ENCODE data around the gene SLC2A4. TPM values are rescaled to one million over a fixed set of nuclear protein-coding genes. Genes with fewer than 3 reads are reported as not detected.
A peak's percentile ranks its signal among the peaks of the same experiment; 100 is the strongest.
"Not testable (repeated sequence)": the region's sequence is repeated elsewhere in the genome, so short reads cannot be mapped to it uniquely, and the experiment has no call there.

The SLC2A4 gene
- polyA plus RNA-seq, 6 donors from 2014 or later = not detected

GRCh38 chr17:7328840-7329373 lies 47.4 kb downstream of the SLC2A4 start, which contains the start of gene NEURL4:
TSS of gene NEURL4 (minus strand) at chr17:7329335. CDS start at chr17:7329312, 23 bp downstream.
- Mint-ChIP-seq H3K4me3 (peak within 1 kb of the TSS; percentile 87 to 99 (median 96)), H3K27me3 (no peaks in the 10 kb centered on the region), H3K4me1 (peaks cover 42 to 54% (median 53%) of the 10 kb centered on the region in 3 donors), H3K9me3 (no peaks in the 10 kb centered on the region), H3K36me3 (no peaks in the 10 kb centered on the region), H3K27ac (peak within 1 kb of the TSS; percentile 93 to 98 (median 96))
- ATAC-seq (ENCODE audit: low read depth in 2 of 2) (peak; percentile 11 to 14), DNase-seq (no peak)

DNA sequence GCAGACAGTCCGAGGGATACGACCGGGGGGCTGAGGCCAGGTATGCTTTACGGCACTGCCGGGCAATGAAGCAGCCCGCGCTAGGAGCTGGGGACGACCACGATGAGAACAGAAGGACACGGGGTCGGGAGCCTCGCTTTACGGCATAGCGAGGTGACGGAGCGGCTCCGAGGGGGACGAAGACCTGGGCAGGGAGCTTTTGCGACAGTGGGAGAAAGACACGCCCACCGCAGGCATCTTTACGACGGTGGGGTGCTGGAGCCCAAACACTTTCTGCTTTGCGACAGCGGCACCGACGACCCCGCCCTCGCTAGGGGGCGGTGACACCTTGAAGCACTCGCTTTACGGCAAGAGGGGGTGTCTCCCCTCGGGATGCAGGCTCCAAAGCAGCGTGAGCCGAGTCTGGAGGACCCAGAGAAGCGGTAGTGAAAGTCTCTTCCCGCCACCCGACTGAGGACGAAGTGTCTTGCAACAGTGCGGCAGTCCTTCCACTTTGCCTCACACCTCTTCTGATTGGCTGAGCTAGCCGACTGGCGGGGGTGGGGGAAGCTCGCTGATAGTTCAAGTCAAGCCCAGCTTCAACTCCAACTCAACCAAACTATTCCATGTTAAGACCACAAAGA lies 48.0 kb downstream of the SLC2A4 start:
- Mint-ChIP-seq H3K9me3 (no peaks in the 10 kb centered on the region), H3K27ac (peak overlapping the region; percentile 93 to 98 (median 96)), H3K4me3 (peak overlapping the region; percentile 87 to 99 (median 96)), H3K4me1 (peaks cover 39 to 53% (median 52%) of the 10 kb centered on the region in 3 donors), H3K27me3 (no peaks in the 10 kb centered on the region), H3K36me3 (no peaks in the 10 kb centered on the region)
- ATAC-seq (ENCODE audit: low read depth in 2 of 2) (peak; percentile 67 to 71), DNase-seq (peak; percentile 98)

DNA sequence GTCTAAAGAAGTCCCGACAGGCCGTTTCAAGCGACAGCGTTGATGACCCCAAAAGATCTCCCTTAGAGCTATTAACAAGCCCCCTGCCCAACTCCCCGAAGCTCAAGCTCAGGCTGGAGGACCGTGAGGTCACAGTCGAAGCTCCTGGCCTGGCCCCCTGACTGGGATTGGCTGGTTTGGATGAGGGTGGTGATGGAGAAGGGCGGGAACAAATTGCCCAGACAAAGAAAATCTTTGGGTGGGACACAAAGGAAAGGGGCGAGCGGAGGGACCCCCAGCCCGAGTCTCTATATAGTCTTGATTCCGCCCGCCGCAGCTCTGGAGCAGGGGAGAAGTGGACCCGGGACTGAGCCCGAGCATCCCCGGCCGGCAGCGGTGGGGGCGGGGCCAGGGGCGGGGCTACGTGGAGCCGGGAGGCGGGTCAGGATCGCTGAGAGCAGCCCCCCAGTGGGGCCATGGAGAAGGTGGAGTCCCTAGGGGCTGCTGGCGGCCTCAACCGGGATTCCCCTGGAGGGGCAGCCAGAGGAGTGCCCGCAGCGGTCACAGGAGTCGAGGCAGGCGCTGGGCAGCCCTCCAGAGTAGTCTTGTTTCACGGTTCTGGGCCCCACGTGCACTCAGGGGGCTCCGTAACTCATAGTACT lies 48.6 kb downstream of the SLC2A4 start:
- no peaks in the 10 kb centered on the region for H3K9me3 Mint-ChIP-seq
- H3K27me3 Mint-ChIP-seq = no peaks in the 10 kb centered on the region
- DNase-seq (peak; percentile 84), ATAC-seq (ENCODE audit: low read depth in 2 of 2) (peak; percentile 57 to 62)
- H3K4me1 Mint-ChIP-seq = peaks cover 40 to 56% (median 55%) of the 10 kb centered on the region in 3 donors
- H3K27ac Mint-ChIP-seq = peak overlapping the region; percentile 93 to 98 (median 96)
- no peaks in the 10 kb centered on the region for H3K36me3 Mint-ChIP-seq
- peak overlapping the region; percentile 87 to 99 (median 96) for H3K4me3 Mint-ChIP-seq

DNA sequence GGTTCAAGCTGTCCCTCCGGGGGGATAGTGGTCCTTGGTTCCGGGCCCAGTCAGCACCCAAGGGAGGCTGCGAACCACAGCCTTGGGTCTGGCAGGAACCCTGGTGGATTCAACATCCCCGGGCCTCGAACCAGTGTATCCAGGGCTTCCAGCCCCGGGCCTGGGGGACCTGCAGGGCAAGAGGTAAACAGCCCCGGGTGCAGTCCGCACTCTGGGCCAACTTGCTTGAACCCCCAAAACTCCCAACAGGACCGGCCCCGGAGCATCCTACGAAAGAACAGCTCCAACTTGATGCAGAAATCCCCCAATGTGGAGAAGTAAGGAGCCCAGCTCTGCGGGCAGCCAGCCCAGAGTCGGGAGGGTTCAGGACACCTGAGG lies 49.1 kb downstream of the SLC2A4 start:
- Mint-ChIP-seq H3K27me3 (no peaks in the 10 kb centered on the region), H3K9me3 (no peaks in the 10 kb centered on the region), H3K36me3 (no peaks in the 10 kb centered on the region), H3K27ac (peak overlapping the region in 3 of 6 donors; percentile 80 to 97 (median 96)), H3K4me3 (peak overlapping the region; percentile 22 to 99 (median 93)), H3K4me1 (peaks cover 45 to 61% (median 60%) of the 10 kb centered on the region in 3 donors)
- ATAC-seq (ENCODE audit: low read depth in 2 of 2) (no peak), DNase-seq (no peak)

- Mint-ChIP-seq H3K36me3 (no peaks in the 10 kb centered on the region), H3K27me3 (no peaks in the 10 kb centered on the region), H3K27ac (peak overlapping the region in 2 of 6 donors; percentile 63 to 67), H3K9me3 (no peaks in the 10 kb centered on the region), H3K4me1 (peaks cover 53 to 67% (median 65%) of the 10 kb centered on the region in 3 donors), H3K4me3 (peak overlapping the region in 7 of 8 donors; percentile 30 to 79 (median 52))
- no peak for DNase-seq
- no peak for ATAC-seq (ENCODE audit: low read depth in 2 of 2)
These were observed 50.6 kb downstream of the SLC2A4 start for GRCh38 chr17:7332111-7332510.

DNA sequence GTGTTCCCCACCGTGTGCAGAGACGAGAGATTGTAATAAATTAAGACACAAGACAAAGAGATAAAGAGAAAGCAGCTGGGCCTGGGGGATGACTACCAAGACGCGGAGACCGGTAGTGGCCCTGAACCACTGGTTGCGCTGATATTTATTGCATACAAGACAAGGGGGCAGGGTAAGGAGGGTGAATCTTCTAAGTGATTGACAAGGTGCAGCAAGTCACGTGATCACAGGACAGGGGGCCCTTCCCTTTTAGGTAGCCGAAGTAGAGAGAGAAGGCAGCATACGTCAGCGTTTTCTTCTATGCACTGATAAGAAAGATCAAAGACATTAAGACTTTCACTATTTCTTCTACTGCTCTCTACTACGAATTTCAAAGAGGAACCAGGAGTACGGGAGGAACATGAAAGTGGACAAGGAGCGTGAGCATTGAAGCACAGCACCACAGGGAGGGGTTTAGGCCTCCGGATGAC lies 51.1 kb downstream of the SLC2A4 start:
- H3K36me3 Mint-ChIP-seq; ATAC-seq (ENCODE audit: low read depth in 2 of 2): not testable (repeated sequence)
- peak overlapping the region; percentile 30 to 79 (median 46) for H3K4me3 Mint-ChIP-seq

DNA sequence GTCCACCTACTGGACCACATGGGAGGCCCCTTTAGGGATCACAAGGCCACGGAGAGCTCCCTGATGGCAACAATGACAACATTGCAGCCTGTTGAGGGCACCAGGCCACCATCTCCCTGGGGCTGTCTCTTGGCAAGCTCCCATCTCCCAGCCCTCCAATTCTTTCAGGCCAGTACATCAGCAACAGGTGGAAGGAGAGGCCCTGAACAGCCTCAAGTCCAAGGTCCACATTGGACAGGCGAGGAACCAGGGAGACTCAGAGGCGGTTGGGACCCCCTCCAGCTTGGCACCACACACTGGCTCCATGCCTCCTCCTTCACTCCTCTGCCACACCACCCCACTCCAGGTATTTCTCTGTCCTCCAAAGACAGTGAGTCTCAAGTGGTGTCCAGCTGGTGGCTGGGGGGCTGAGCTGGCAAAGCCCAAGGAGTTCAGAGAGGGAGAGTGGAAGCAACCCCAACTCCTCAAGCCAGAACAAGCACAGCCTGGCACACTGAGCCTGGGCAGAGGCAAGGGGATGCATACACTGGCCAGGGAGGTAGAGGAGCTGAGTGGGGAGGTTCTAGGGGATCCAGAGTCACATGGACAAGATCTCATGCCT lies 53.5 kb downstream of the SLC2A4 start:
- ATAC-seq (ENCODE audit: low read depth in 2 of 2) (no peak), DNase-seq (no peak)
- Mint-ChIP-seq H3K4me1 (peaks cover 45 to 64% (median 59%) of the 10 kb centered on the region in 3 donors), H3K4me3 (peak overlapping the region; percentile 42 to 97 (median 94)), H3K9me3 (no peaks in the 10 kb centered on the region), H3K27ac (peak overlapping the region in 5 of 6 donors; percentile 76 to 96 (median 89)), H3K36me3 (peaks cover 0 to 8% of the 10 kb centered on the region in 2 donors), H3K27me3 (no peaks in the 10 kb centered on the region)

More for the DNA sequence above, 51.1 kb downstream of the SLC2A4 start:
- DNase-seq = peak; percentile 36
- H3K9me3 Mint-ChIP-seq, H3K27me3 Mint-ChIP-seq: not testable (repeated sequence)
- Mint-ChIP-seq H3K27ac (peak overlapping the region in 5 of 6 donors; percentile 47 to 92 (median 67)), H3K4me1 (peaks cover 54 to 68% (median 67%) of the 10 kb centered on the region in 3 donors)

DNA sequence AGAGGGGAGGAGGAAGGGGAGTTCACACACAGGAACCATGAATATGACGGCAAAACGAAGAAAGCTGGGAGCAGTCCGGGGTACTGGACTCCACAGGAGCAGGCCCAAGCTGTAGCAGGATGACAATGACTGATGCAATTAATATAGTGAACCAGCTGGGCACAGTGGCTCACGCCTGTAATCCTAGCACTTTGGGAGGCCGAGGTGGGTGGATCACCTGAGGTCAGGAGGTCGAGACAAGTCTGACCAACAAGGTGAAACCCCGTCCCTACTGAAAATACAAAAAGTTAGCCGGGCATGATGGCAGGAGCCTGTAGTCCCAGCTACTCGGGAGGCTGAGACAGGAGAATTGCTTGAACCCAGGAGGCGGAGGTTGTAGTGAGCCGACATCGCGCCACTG lies 54.2 kb downstream of the SLC2A4 start:
- not testable (repeated sequence) for DNase-seq; H3K36me3 Mint-ChIP-seq; H3K9me3 Mint-ChIP-seq; ATAC-seq (ENCODE audit: low read depth in 2 of 2); H3K27me3 Mint-ChIP-seq
- H3K4me1 Mint-ChIP-seq = peaks cover 46 to 58% (median 53%) of the 10 kb centered on the region in 3 donors
- peak overlapping the region; percentile 90 to 97 (median 95) for H3K4me3 Mint-ChIP-seq
- H3K27ac Mint-ChIP-seq = peak overlapping the region in 5 of 6 donors; percentile 86 to 97 (median 91)

- Mint-ChIP-seq H3K9me3 (no peaks in the 10 kb centered on the region), H3K27ac (peak within 1 kb of the TSS; percentile 86 to 98 (median 94)), H3K36me3 (peaks cover 0 to 12% of the 10 kb centered on the region in 2 donors), H3K4me3 (peak within 1 kb of the TSS; percentile 90 to 97 (median 95)), H3K27me3 (no peaks in the 10 kb centered on the region), H3K4me1 (peaks cover 46 to 57% (median 51%) of the 10 kb centered on the region in 3 donors)
- peak; percentile 93 for ATAC-seq (ENCODE audit: low read depth in 2 of 2)
- DNase-seq = peak; percentile 61
These were observed 55.0 kb downstream of the SLC2A4 start, which contains the start of gene ACAP1 for GRCh38 chr17:7336240-7337175. TSS of gene ACAP1 (plus strand) at chr17:7336529. CDS start at chr17:7336735, 206 bp downstream.

- Mint-ChIP-seq H3K4me1 (peaks cover 45 to 52% (median 46%) of the 10 kb centered on the region in 3 donors), H3K36me3 (peaks cover 0 to 15% of the 10 kb centered on the region in 2 donors), H3K27ac (peak overlapping the region in 4 of 6 donors; percentile 74 to 98 (median 88)), H3K4me3 (peak overlapping the region; percentile 90 to 97 (median 95))
- not testable (repeated sequence) for H3K9me3 Mint-ChIP-seq, DNase-seq, H3K27me3 Mint-ChIP-seq
- ATAC-seq (ENCODE audit: low read depth in 2 of 2) = peak; percentile 34 to 41
These were observed 56.1 kb downstream of the SLC2A4 start for GRCh38 chr17:7337600-7337999.
